ENCODE measurements around the gene VPS13C. TPM values are rescaled to one million over a fixed set of nuclear protein-coding genes. Genes with fewer than 3 reads are reported as not detected.

Gene VPS13C
- total RNA-seq, 4 donors from 2014 or later = 27.6 to 79.6 (median 30.5) TPM

GRCh38 chr15:61835029-61835428 lies 225.2 kb downstream of the VPS13C start:
- no peaks in the 10 kb centered on the region for H3K27me3 ChIP-seq
- no peaks in the 10 kb centered on the region for H3K9me3 ChIP-seq
- intact Hi-C loops (cut with DNase I; ENCODE audit: low total_unique reads) = loop anchor here (2.0 to 10.0 kb wide), 3 partner anchors 210 to 890 kb away; no protein-coding TSS in a partner anchor
- ATAC-seq (no peak), DNase-seq (no peak)
- TF ChIP-seq CTCF (IDR thresholded peaks at IDR 0.05 in 4 of 5, conservative IDR thresholded peaks at IDR 0.05 in 1 of 5) = no peak
- no peak for TF ChIP-seq POLR2A (IDR thresholded peaks at IDR 0.05)
- peak overlapping the region in 1 of 4 donors; percentile 49 for H3K27ac ChIP-seq
- in situ Hi-C loops (cut with MboI; ENCODE audit: low sequenced_read_pairs in 4 of 4) = loop anchor here (10.0 to 25.0 kb wide), 9 partner anchors 273 to 1348 kb away; partner anchors contain the start of gene ICE2 (in 1 of the 4)
- H3K4me3 ChIP-seq = peak overlapping the region in 3 of 4 donors; percentile 26 to 53 (median 48)
- H3K36me3 ChIP-seq = no peaks in the 10 kb centered on the region
- H3K4me1 ChIP-seq = peaks cover 0 to 29% of the 10 kb centered on the region in 2 donors

- Histone ChIP-seq H3K27ac (peak overlapping the region in 1 of 4 donors; percentile 35), H3K27me3 (no peaks in the 10 kb centered on the region), H3K4me1 (peaks cover 0 to 29% of the 10 kb centered on the region in 2 donors), H3K36me3 (no peaks in the 10 kb centered on the region), H3K4me3 (no peak overlapping the region), H3K9me3 (no peaks in the 10 kb centered on the region)
- ATAC-seq (peak; percentile 60 to 73), DNase-seq (peak; percentile 60 to 78)
- intact Hi-C loops (cut with DNase I; ENCODE audit: low total_unique reads) = loop anchor here (1.0 to 10.0 kb wide), 5 partner anchors 67 to 889 kb away; no protein-coding TSS in a partner anchor
- in situ Hi-C loops (cut with MboI; ENCODE audit: low sequenced_read_pairs in 4 of 4) = loop anchor here (5.0 to 25.0 kb wide), 10 partner anchors 132 to 1347 kb away; partner anchors contain the start of gene ICE2 (in 1 of the 4)
- TF ChIP-seq POLR2A (IDR thresholded peaks at IDR 0.05) = no peak
- peak; percentile 71 to 96 (median 91) for TF ChIP-seq CTCF (IDR thresholded peaks at IDR 0.05 in 4 of 5, conservative IDR thresholded peaks at IDR 0.05 in 1 of 5)
Measured at GRCh38 chr15:61834076-61834697, 226.1 kb downstream of the VPS13C start.

DNA sequence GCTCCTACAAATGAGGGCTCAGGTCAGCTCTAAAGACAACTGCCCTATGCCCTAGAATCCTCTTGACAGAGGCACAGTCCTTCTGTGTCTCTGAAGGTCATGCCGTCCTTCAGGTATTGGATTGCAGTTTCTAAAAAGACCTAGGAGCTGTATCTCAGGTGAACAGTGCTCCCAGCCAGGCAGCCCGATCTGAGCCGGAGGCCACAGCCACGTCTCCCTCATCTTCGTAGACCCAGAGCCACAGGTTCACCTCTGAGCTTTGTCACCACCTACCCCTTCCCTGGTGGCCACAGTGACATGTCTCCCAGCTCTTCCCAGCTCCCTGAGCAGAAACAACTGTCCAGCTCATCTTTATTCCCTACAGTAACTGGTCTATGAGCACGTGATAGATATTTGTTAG lies 228.0 kb downstream of the VPS13C start:
- no peaks in the 10 kb centered on the region for H3K27me3 ChIP-seq
- H3K36me3 ChIP-seq = no peaks in the 10 kb centered on the region
- TF ChIP-seq CTCF (IDR thresholded peaks at IDR 0.05 in 4 of 5, conservative IDR thresholded peaks at IDR 0.05 in 1 of 5) = no peak
- no peak for TF ChIP-seq POLR2A (IDR thresholded peaks at IDR 0.05)
- intact Hi-C loops (cut with DNase I; ENCODE audit: low total_unique reads) = loop anchor here (5.0 to 10.0 kb wide), 3 partner anchors 65 to 887 kb away; no protein-coding TSS in a partner anchor
- in situ Hi-C loops (cut with MboI; ENCODE audit: low sequenced_read_pairs in 4 of 4) = loop anchor here (5.0 to 25.0 kb wide), 10 partner anchors 130 to 1345 kb away; partner anchors contain the start of gene ICE2 (in 1 of the 4)
- H3K9me3 ChIP-seq = no peaks in the 10 kb centered on the region
- H3K27ac ChIP-seq = peak overlapping the region in 2 of 4 donors; percentile 51 to 81
- no peak overlapping the region for H3K4me3 ChIP-seq
- peaks cover 0 to 29% of the 10 kb centered on the region in 2 donors for H3K4me1 ChIP-seq
- DNase-seq = no peak
- no peak for ATAC-seq

- in situ Hi-C loops (cut with MboI; ENCODE audit: low sequenced_read_pairs in 4 of 4) (loop anchor here (5.0 to 25.0 kb wide), 10 partner anchors 129 to 1344 kb away; partner anchors contain the start of gene ICE2 (in 1 of the 4)), intact Hi-C loops (cut with DNase I; ENCODE audit: low total_unique reads) (loop anchor here (5.0 to 10.0 kb wide), 3 partner anchors 64 to 887 kb away; no protein-coding TSS in a partner anchor)
Measured at GRCh38 chr15:61831505-61831921, 228.7 kb downstream of the VPS13C start.

More at GRCh38 chr15:61831505-61831921, 228.7 kb downstream of the VPS13C start:
- Histone ChIP-seq H3K4me3 (no peak overlapping the region), H3K27me3 (no peaks in the 10 kb centered on the region), H3K27ac (peak overlapping the region in 2 of 4 donors; percentile 51 to 81), H3K4me1 (peaks cover 0 to 29% of the 10 kb centered on the region in 2 donors), H3K36me3 (no peaks in the 10 kb centered on the region), H3K9me3 (no peaks in the 10 kb centered on the region)
- no peak for TF ChIP-seq CTCF (IDR thresholded peaks at IDR 0.05 in 4 of 5, conservative IDR thresholded peaks at IDR 0.05 in 1 of 5)
- no peak for TF ChIP-seq POLR2A (IDR thresholded peaks at IDR 0.05)
- DNase-seq (peak; percentile 34 to 51), ATAC-seq (peak; percentile 55 to 75)
